NCI-H460 (cell line): ENCODE data around the gene SIK3. TPM values are rescaled to one million over a fixed set of nuclear protein-coding genes. Genes with fewer than 3 reads are reported as not detected.

Experiments
- DNase-seq: peaks from one replicate; pipeline ENCODE4 v3.0.0-alpha.2; 2016; ENCODE audit warnings: low read depth; ENCODE audit errors: extremely low read depth
- total RNA-seq: library from RNA; depleted of rRNA; stranded (reverse); fragments of >200 nt; shearing (Covaris generic); gene quantifications from 2 replicates; pipeline ENCODE4 v1.2.3, GENCODE V29; 2014

SIK3 gene
- total RNA-seq, 1 experiment from 2014 or later: 7.0 TPM

- DNase-seq: no peak
Measured at GRCh38 chr11:117081908-117082307, 16.3 kb downstream of the SIK3 start.

- DNase-seq: no peak
Measured at GRCh38 chr11:117080370-117080769, 17.9 kb downstream of the SIK3 start.

- no peak for DNase-seq
Measured at GRCh38 chr11:117076941-117077691, 21.1 kb downstream of the SIK3 start.

GRCh38 chr11:117075186-117075585 is 23.0 kb downstream of the SIK3 start:
- no peak for DNase-seq

- no peak for DNase-seq
Measured at GRCh38 chr11:117074119-117074518, 24.1 kb downstream of the SIK3 start.

- no peak for DNase-seq
Measured at GRCh38 chr11:117073539-117073938, 24.7 kb downstream of the SIK3 start.

- DNase-seq: peak; percentile 81
Measured at GRCh38 chr11:117072517-117073461, 25.4 kb downstream of the SIK3 start.

GRCh38 chr11:117071344-117071787 is 26.9 kb downstream of the SIK3 start:
- DNase-seq: peak; percentile 25

GRCh38 chr11:117070016-117070415 is 28.2 kb downstream of the SIK3 start:
- no peak for DNase-seq

GRCh38 chr11:117068303-117068860 is 29.8 kb downstream of the SIK3 start:
- no peak for DNase-seq

GRCh38 chr11:117066959-117067358 is 31.3 kb downstream of the SIK3 start:
- no peak for DNase-seq

- DNase-seq: no peak
Measured at GRCh38 chr11:117064275-117064674, 34.0 kb downstream of the SIK3 start.

- DNase-seq: no peak
Measured at GRCh38 chr11:117062498-117062897, 35.7 kb downstream of the SIK3 start.

- no peak for DNase-seq
Measured at GRCh38 chr11:117061256-117061655, 37.0 kb downstream of the SIK3 start.

GRCh38 chr11:117059611-117060148 is 38.5 kb downstream of the SIK3 start:
- DNase-seq: no peak

GRCh38 chr11:117058761-117059261 is 39.4 kb downstream of the SIK3 start:
- DNase-seq: no peak

- DNase-seq: no peak
Measured at GRCh38 chr11:117057727-117058126, 40.5 kb downstream of the SIK3 start.

- DNase-seq: no peak
Measured at GRCh38 chr11:117057317-117057716, 40.9 kb downstream of the SIK3 start.

- DNase-seq: no peak
Measured at GRCh38 chr11:117055469-117055868, 42.8 kb downstream of the SIK3 start.

GRCh38 chr11:117054382-117054781 is 43.8 kb downstream of the SIK3 start:
- no peak for DNase-seq
